Airway epithelial cell (primary cell): ENCODE data around the gene MUCL1. TPM values are rescaled to one million over a fixed set of nuclear protein-coding genes. Genes with fewer than 3 reads are reported as not detected.

Source experiments
- total RNA-seq: library from RNA; depleted of rRNA; stranded (reverse); fragments of >200 nt; gene quantifications from 2 replicates; pipeline ENCODE4 v1.2.3, GENCODE V29; 2015

Gene MUCL1
- 4.7 TPM in 1 of 2 replicates, not detected in the other for total RNA-seq

GRCh38 chr12:54853933-54854538, at the start of gene MUCL1:
Gene MUCL1, plus strand, starts transcription at chr12:54854516. Its CDS starts 67 bp downstream, at chr12:54854583.

Other genes with a start within 250 kb of the MUCL1 start
- not detected in 2 replicates for gene LACRT, start 219.6 kb upstream of the MUCL1 start, total RNA-seq
- not detected in 2 replicates for gene DCD, start 206.2 kb upstream of the MUCL1 start, total RNA-seq
- not detected in 2 replicates for gene TESPA1, start 130.2 kb downstream of the MUCL1 start, total RNA-seq
- not detected in 2 replicates for gene NEUROD4, start 165.5 kb downstream of the MUCL1 start, total RNA-seq